ENCODE results near the gene USP21. TPM values are rescaled to one million over a fixed set of nuclear protein-coding genes. Genes with fewer than 3 reads are reported as not detected.
"Not testable (repeated sequence)": the region's sequence is repeated elsewhere in the genome, so short reads cannot be mapped to it uniquely, and the experiment has no call there.

The USP21 gene
- polyA plus RNA-seq (ENCODE audit: insufficient read length in 3 of 3), result 10 to 100 TPM; 48.0 to 49.6 (median 48.2) TPM
- long read RNA-seq, donor 1, transcript USP21-201 (13 exons, 2,195 nt), result major isoform, 5 of 15 reads
- long read RNA-seq, donor 1, partial matches to known transcripts, result 9 of 15 reads
- long read RNA-seq, donor 1, other reads (novel, unspliced or antisense), result 0 of 15 reads
- long read RNA-seq, donor 2, transcript USP21-201 (13 exons, 2,195 nt), result major isoform, 5 of 7 reads
- long read RNA-seq, donor 2, partial matches to known transcripts, result 0 of 7 reads
- long read RNA-seq, donor 2, other reads (novel, unspliced or antisense), result 0 of 7 reads
- long read RNA-seq, donor 3, transcript USP21-201 (13 exons, 2,195 nt), result major isoform, 10 of 12 reads
- long read RNA-seq, donor 3, partial matches to known transcripts, result 0 of 12 reads
- long read RNA-seq, donor 3, other reads (novel, unspliced or antisense), result 0 of 12 reads
- long read RNA-seq, donor 4, transcript USP21-201 (13 exons, 2,195 nt), result major isoform, 5 of 12 reads
- long read RNA-seq, donor 4, partial matches to known transcripts, result 7 of 12 reads
- long read RNA-seq, donor 4, other reads (novel, unspliced or antisense), result 0 of 12 reads
- long read RNA-seq, donor 5, result 0 reads
- long read RNA-seq, donor 6, transcript USP21-201 (13 exons, 2,195 nt), result major isoform, 6 of 9 reads
- long read RNA-seq, donor 6, partial matches to known transcripts, result 0 of 9 reads
- long read RNA-seq, donor 6, other reads (novel, unspliced or antisense), result 0 of 9 reads
- long read RNA-seq, donor 7, transcript USP21-201 (13 exons, 2,195 nt), result major isoform, 6 of 7 reads
- long read RNA-seq, donor 7, partial matches to known transcripts, result 0 of 7 reads
- long read RNA-seq, donor 7, other reads (novel, unspliced or antisense), result 0 of 7 reads
- long read RNA-seq, donor 8, transcript USP21-203 (14 exons, 2,342 nt), result minor isoform, 5 of 23 reads
- long read RNA-seq, donor 8, transcript USP21-201 (13 exons, 2,195 nt), result major isoform, 13 of 23 reads
- long read RNA-seq, donor 8, partial matches to known transcripts, result 5 of 23 reads
- long read RNA-seq, donor 8, other reads (novel, unspliced or antisense), result 0 of 23 reads
- long read RNA-seq, donor 9, transcript USP21-201 (13 exons, 2,195 nt), result major isoform, 5 of 15 reads
- long read RNA-seq, donor 9, partial matches to known transcripts, result 7 of 15 reads
- long read RNA-seq, donor 9, other reads (novel, unspliced or antisense), result 0 of 15 reads
- long read RNA-seq, donor 10, partial matches to known transcripts, result 5 of 10 reads
- long read RNA-seq, donor 10, other reads (novel, unspliced or antisense), result 0 of 10 reads
- long read RNA-seq, donor 11, partial matches to known transcripts, result 6 of 8 reads
- long read RNA-seq, donor 11, other reads (novel, unspliced or antisense), result 0 of 8 reads
- long read RNA-seq, donor 12, partial matches to known transcripts, result 0 of 1 reads
- long read RNA-seq, donor 12, other reads (novel, unspliced or antisense), result 0 of 1 reads
- long read RNA-seq, donor 13, transcript USP21-201 (13 exons, 2,195 nt), result major isoform, 9 of 14 reads
- long read RNA-seq, donor 13, partial matches to known transcripts, result 0 of 14 reads
- long read RNA-seq, donor 13, other reads (novel, unspliced or antisense), result 0 of 14 reads
- long read RNA-seq, donor 14, transcript USP21-201 (13 exons, 2,195 nt), result major isoform, 6 of 12 reads
- long read RNA-seq, donor 14, partial matches to known transcripts, result 6 of 12 reads
- long read RNA-seq, donor 14, other reads (novel, unspliced or antisense), result 0 of 12 reads
- long read RNA-seq, donor 15, partial matches to known transcripts, result 0 of 5 reads
- long read RNA-seq, donor 15, other reads (novel, unspliced or antisense), result 0 of 5 reads
- long read RNA-seq, donor 16, transcript USP21-201 (13 exons, 2,195 nt), result major isoform, 16 of 55 reads
- long read RNA-seq, donor 16, partial matches to known transcripts, result 37 of 55 reads
- long read RNA-seq, donor 16, other reads (novel, unspliced or antisense), result 0 of 55 reads

GRCh38 chr1:161159087-161159912, at the start of gene USP21:
Gene USP21, plus strand, starts transcription at chr1:161159500. Its CDS starts 1,141 bp downstream, at chr1:161160641.
- DNase-seq (ENCODE audit: extremely low read depth in 1 of 11, low read depth in 9 of 11, low spot score in 4 of 11), result peak in 10 of 11 donors; percentile 88 to 94 (median 90)

- DNase-seq (ENCODE audit: extremely low read depth in 1 of 11, low read depth in 9 of 11, low spot score in 4 of 11), result no peak
Measured at GRCh38 chr1:161111117-161111516, 48.2 kb upstream of the USP21 start.

GRCh38 chr1:161111527-161111926, 47.8 kb upstream of the USP21 start:
- no peak for DNase-seq (ENCODE audit: extremely low read depth in 1 of 11, low read depth in 9 of 11, low spot score in 4 of 11)

GRCh38 chr1:161113915-161114314, 45.4 kb upstream of the USP21 start:
- no peak for DNase-seq (ENCODE audit: extremely low read depth in 1 of 11, low read depth in 9 of 11, low spot score in 4 of 11)

GRCh38 chr1:161114556-161114955, 44.7 kb upstream of the USP21 start:
- no peak for DNase-seq (ENCODE audit: extremely low read depth in 1 of 11, low read depth in 9 of 11, low spot score in 4 of 11)

GRCh38 chr1:161115132-161115711, 44.1 kb upstream of the USP21 start:
- no peak for DNase-seq (ENCODE audit: extremely low read depth in 1 of 11, low read depth in 9 of 11, low spot score in 4 of 11)

GRCh38 chr1:161115961-161116360, 43.3 kb upstream of the USP21 start:
- not testable (repeated sequence) for DNase-seq (ENCODE audit: extremely low read depth in 1 of 11, low read depth in 9 of 11, low spot score in 4 of 11)

GRCh38 chr1:161117759-161118581, 41.3 kb upstream of the USP21 start, which contains the start of the genes NIT1 and PFDN2:
Gene NIT1, plus strand, starts transcription at chr1:161118105. Its CDS starts 72 bp downstream, at chr1:161118177.
Gene PFDN2, minus strand, starts transcription at chr1:161118037. Its CDS starts 11 bp downstream, at chr1:161118026.
- DNase-seq (ENCODE audit: extremely low read depth in 1 of 11, low read depth in 9 of 11, low spot score in 4 of 11), result peak; percentile 73 to 90 (median 85)

- peak in 2 of 11 donors; percentile 26 to 36 for DNase-seq (ENCODE audit: extremely low read depth in 1 of 11, low read depth in 9 of 11, low spot score in 4 of 11)
Measured at GRCh38 chr1:161119092-161119903, 40.0 kb upstream of the USP21 start.

- no peak for DNase-seq (ENCODE audit: extremely low read depth in 1 of 11, low read depth in 9 of 11, low spot score in 4 of 11)
Measured at GRCh38 chr1:161121042-161121650, 38.2 kb upstream of the USP21 start.

GRCh38 chr1:161121834-161122233, 37.5 kb upstream of the USP21 start:
- no peak for DNase-seq (ENCODE audit: extremely low read depth in 1 of 11, low read depth in 9 of 11, low spot score in 4 of 11)

- DNase-seq (ENCODE audit: extremely low read depth in 1 of 11, low read depth in 9 of 11, low spot score in 4 of 11), result no peak
Measured at GRCh38 chr1:161122967-161123366, 36.3 kb upstream of the USP21 start.

GRCh38 chr1:161127649-161128048, 31.7 kb upstream of the USP21 start:
- no peak for DNase-seq (ENCODE audit: extremely low read depth in 1 of 11, low read depth in 9 of 11, low spot score in 4 of 11)
